MV-4-11 (cell line): ENCODE data around the gene CCDC188.

Experiments
- DNase-seq: peaks from one replicate; lab custom pipeline; 2025; lab: John Stamatoyannopoulos, UW

CCDC188 gene

GRCh38 chr22:20131859-20132685 is 18.8 kb downstream of the CCDC188 start:
- no peak for DNase-seq

GRCh38 chr22:20131597-20131858 is 19.3 kb downstream of the CCDC188 start, which contains the start of gene ZDHHC8:
TSS of gene ZDHHC8 (plus strand) at chr22:20131804. CDS start at chr22:20131948, 144 bp downstream.
- DNase-seq, result no peak

- DNase-seq, result peak; percentile 30
These were observed 19.9 kb downstream of the CCDC188 start for GRCh38 chr22:20130731-20131596.

GRCh38 chr22:20130319-20130718 is 20.5 kb downstream of the CCDC188 start:
- no peak for DNase-seq

GRCh38 chr22:20129747-20130014 is 21.2 kb downstream of the CCDC188 start:
- no peak for DNase-seq

GRCh38 chr22:20128902-20129746 is 21.7 kb downstream of the CCDC188 start:
- peak; percentile 52 for DNase-seq

- DNase-seq, result no peak
These were observed 22.3 kb downstream of the CCDC188 start for GRCh38 chr22:20128619-20128901.

GRCh38 chr22:20127869-20128618 is 22.8 kb downstream of the CCDC188 start:
- no peak for DNase-seq

- DNase-seq, result no peak
These were observed 23.5 kb downstream of the CCDC188 start for GRCh38 chr22:20127318-20127868.

GRCh38 chr22:20126284-20127029 is 24.4 kb downstream of the CCDC188 start:
- no peak for DNase-seq

GRCh38 chr22:20125201-20126174 is 25.4 kb downstream of the CCDC188 start:
- DNase-seq, result no peak

- no peak for DNase-seq
These were observed 26.6 kb downstream of the CCDC188 start for GRCh38 chr22:20124083-20124787.

GRCh38 chr22:20123366-20124082 is 27.3 kb downstream of the CCDC188 start:
- no peak for DNase-seq

- DNase-seq, result no peak
These were observed 28.9 kb downstream of the CCDC188 start for GRCh38 chr22:20121856-20122415.

- DNase-seq, result no peak
These were observed 32.4 kb downstream of the CCDC188 start for GRCh38 chr22:20118300-20119020.

GRCh38 chr22:20117633-20118299 is 33.1 kb downstream of the CCDC188 start:
- DNase-seq, result peak; percentile 32
